GM12878 (cell line): Measurements from ENCODE around the gene DDX24. TPM values are rescaled to one million over a fixed set of nuclear protein-coding genes. Genes with fewer than 3 reads are reported as not detected.

Source experiments
- ATAC-seq: fragments of 200-7000 bp; cut with Tn5 transposase; 3 replicates; pipeline ENCODE4 v1.9.1; 2020; ENCODE audit warnings: mild to moderate bottlenecking, moderate library complexity
- BruUV-seq: library from RNA; stranded (reverse); fragments of 400-500 nt; replicated peaks from 2 replicates; lab custom pipeline; 2021; lab: Mats Ljungman, UMichigan
- CTCF ChIA-PET: fragments of 300-600 bp; sonication (Branson Sonifier 250); formaldehyde crosslinking; extraction: SDS; loops from one replicate; lab custom pipeline; 2021; ENCODE audit warnings: inconsistent platforms; lab: Yijun Ruan, JAX
- POLR2A ChIA-PET: fragments of 350-600 bp; formaldehyde crosslinking; extraction: SDS; loops from one replicate; lab custom pipeline; 2021; ENCODE audit warnings: inconsistent platforms; lab: Charles Lee
- RAD21 ChIA-PET: fragments of 300-600 bp; sonication (Branson Sonifier 250); formaldehyde crosslinking; loops from one replicate; lab custom pipeline; 2023; ENCODE audit warnings: antibody characterized with exemption; ENCODE audit not compliant: unreplicated experiment; lab: Charles Lee
- SMC1A ChIA-PET: fragments of 300-600 bp; sonication (Branson Sonifier 250); formaldehyde crosslinking; loops from one replicate; lab custom pipeline; 2023; ENCODE audit not compliant: unreplicated experiment, uncharacterized antibody; lab: Charles Lee
- DNase-seq: peaks from one replicate; pipeline ENCODE4 v3.0.0-alpha.2; 2011; ENCODE audit warnings: low read depth, low spot score
- FAIRE-seq: peaks from 3 replicates; lab custom pipeline; 2011; peaks lifted over from hg19 to GRCh38; lab: Jason Lieb, UNC
- H2AFZ ChIP-seq: 2 replicates; pipeline ENCODE4 v1.6.0; 2011; ENCODE audit warnings: low read depth, low read length, control low read depth; ENCODE audit not compliant: control insufficient read depth
- H3K27ac ChIP-seq: 2 replicates; pipeline ENCODE4 v1.5.1; 2011; ENCODE audit warnings: control low read depth; ENCODE audit not compliant: control insufficient read depth, insufficient read depth
- H3K27me3 ChIP-seq, 2 experiments: replicated peaks in 1 of 2; 2 replicates each; pipeline versions ENCODE4 v1.6.0 to v1.6.1; 2011; ENCODE audit warnings: low read length in 1 of 2; ENCODE audit not compliant: control insufficient read depth in 2 of 2, insufficient read depth in 2 of 2
- H3K36me3 ChIP-seq, 2 experiments: 2 replicates each; pipeline ENCODE4 v1.5.1; 2011; ENCODE audit warnings: low read length in 1 of 2; ENCODE audit not compliant: control insufficient read depth in 2 of 2, insufficient read depth in 2 of 2
- H3K4me1 ChIP-seq: 2 replicates; pipeline ENCODE4 v1.6.1; 2011; ENCODE audit warnings: mild to moderate bottlenecking, low read length, moderate library complexity, mixed read lengths; ENCODE audit not compliant: control insufficient read depth, insufficient read depth
- H3K4me2 ChIP-seq: 2 replicates; pipeline ENCODE4 v1.6.0; 2011; ENCODE audit warnings: control low read depth; ENCODE audit not compliant: control insufficient read depth, insufficient read depth
- H3K4me3 ChIP-seq: fragments of 200-600 bp; sonication (generic); 2 replicates; pipeline ENCODE4 v1.5.1; 2016
- H3K79me2 ChIP-seq: 2 replicates; pipeline ENCODE4 v1.6.0; 2011; ENCODE audit warnings: low read length; ENCODE audit not compliant: control insufficient read depth, insufficient read depth
- H3K9ac ChIP-seq: 2 replicates; pipeline ENCODE4 v1.8.0; 2011; ENCODE audit warnings: low read length, control low read depth, mixed read lengths; ENCODE audit not compliant: control insufficient read depth, insufficient read depth
- H3K9me3 ChIP-seq: replicated peaks from 3 replicates; pipeline ENCODE4 v1.5.1; 2011; ENCODE audit warnings: mild to moderate bottlenecking, low read length; ENCODE audit not compliant: control insufficient read depth, insufficient read depth
- H4K20me1 ChIP-seq: 2 replicates; pipeline ENCODE4 v1.6.0; 2011; ENCODE audit not compliant: control insufficient read depth, insufficient read depth
- ELK1 ChIP-seq: IDR thresholded peaks from 2 replicates; pipeline ENCODE4 v1.6.1; 2012; ENCODE audit warnings: low read depth, low read length, improper control_type of control experiment
- RBBP5 ChIP-seq: fragments of 200-600 bp; sonication (generic); conservative IDR thresholded peaks from 2 replicates; pipeline ENCODE4 v1.6.1; 2016
- SMAD1 ChIP-seq: fragments of 450-650 bp; IDR thresholded peaks from 2 replicates; pipeline ENCODE4 v1.6.1; 2018; ENCODE audit warnings: mild to moderate bottlenecking, low read depth; ENCODE audit not compliant: partially characterized antibody
- ZNF592 ChIP-seq: fragments of 450-650 bp; IDR thresholded peaks from 2 replicates; pipeline ENCODE4 v1.6.1; 2017; ENCODE audit warnings: mild to moderate bottlenecking, moderate library complexity
- WGBS: methylation state at CpG from one replicate; pipeline ENCODE4 v1.1.6; 2016; ENCODE audit warnings: low lambda C conversion rate; ENCODE audit not compliant: insufficient replicate concordance, insufficient coverage; ENCODE audit errors: missing lambda C conversion rate; 5-methylcytosine and 5-hydroxymethylcytosine counted together
- in situ Hi-C: fragments of 300-500 bp; cut with MboI; formaldehyde crosslinking; loops from 9 replicates; pipeline ENCODE4 v1.14.3; 2018; ENCODE audit warnings: mixed read lengths
- intact Hi-C: fragments of 100-400 bp; cut with micrococcal nuclease; formaldehyde crosslinking; loops from one replicate; pipeline ENCODE4 v1.14.2; 2022; ENCODE audit not compliant: unreplicated experiment
- polyA plus RNA-seq, 11 experiments: library from polyadenylated mRNA; depleted of rRNA in 4 of 11; unstranded in 6 of 11; stranded (reverse) in 5 of 11; fragments of >200 nt; fragmentation: Nextera tagmentation in 4 of 11; fragmentation: Illumina TruSeq in 1 of 11; extraction: Ambion mirVana in 4 of 11; extraction: Trizol in 1 of 11; gene quantifications; 1 replicate in 1 of 11; 2 replicates in 10 of 11; pipeline versions ENCODE4 v1.2.1 to v1.2.3, GENCODE V29; 2011 to 2016; ENCODE audit warnings: inconsistent platforms in 2 of 11, missing spikeins in 2 of 11, low read depth in 1 of 11
- total RNA-seq, 4 experiments: library from RNA; depleted of rRNA in 3 of 4; stranded (reverse); fragments of >200 nt in 3 of 4; fragmentation: Illumina TruSeq in 1 of 4; extraction: Trizol in 1 of 4; gene quantifications; 2 replicates each; pipeline versions ENCODE4 v1.2.1 to v1.2.3, GENCODE V29; 2013 to 2021

DDX24 gene
- total and polyA plus RNA-seq, 10 of the 15 experiments (the other 5 are each of a cell fraction or from before 2014, with no cell fraction given): 137 to 266 (median 184) TPM

- in situ Hi-C loops: no loop called here
- CTCF ChIA-PET: interaction anchor here (0.8 to 1.6 kb wide), 2 partner anchors 17 to 21 kb away, joined by 3 to 6 read pairs; no protein-coding TSS in a partner anchor
- ATAC-seq: no peak
Measured at GRCh38 chr14:94115631-94116030, 34.6 kb upstream of the DDX24 start.

More at GRCh38 chr14:94115631-94116030, 34.6 kb upstream of the DDX24 start:
- ChIA-PET RAD21 (no interaction called here), SMC1A (no interaction called here), POLR2A (no interaction called here)
- Histone ChIP-seq H3K9ac (no peak overlapping the region), H3K27ac (no peak overlapping the region), H3K36me3 (no peaks in the 10 kb centered on the region), H3K4me3 (no peak overlapping the region), H3K79me2 (no peaks in the 10 kb centered on the region), H3K27me3 (peaks cover 2 to 5% of the 10 kb centered on the region in 2 experiments; a peak in 3 of 4 replicates), H3K4me1 (no peaks in the 10 kb centered on the region), H4K20me1 (no peaks in the 10 kb centered on the region), H3K9me3 (no peaks in the 10 kb centered on the region; the same call in 2 of the 3 replicates), H3K4me2 (no peak overlapping the region), H2AFZ (no peak overlapping the region)
- WGBS: 65% methylated on average over 15 of the region's 15 CpGs
- DNase-seq (no peak), FAIRE-seq (no peak)
- TF ChIP-seq ZNF592 (no peak), SMAD1 (no peak), ELK1 (no peak), RBBP5 (no peak)
- intact Hi-C loops: no loop called here
- BruUV-seq: no TSS peak
